HG03025 (cell line): ENCODE data around the gene CBLN3.

Experiments
- ATAC-seq: cut with Tn5 transposase; IDR thresholded peaks from one replicate; pipeline ENCODE4 v1.9.1; 2021; ENCODE audit warnings: mild to moderate bottlenecking, moderate library complexity; ENCODE audit not compliant: unreplicated experiment, low FRiP score

The CBLN3 gene

GRCh38 chr14:24426912-24427536 lies 2.4 kb downstream of the CBLN3 start:
- ATAC-seq, result no peak

GRCh38 chr14:24426150-24426911 lies 3.1 kb downstream of the CBLN3 start:
- no peak for ATAC-seq

- no peak for ATAC-seq
Observed at GRCh38 chr14:24425704-24426103, 3.8 kb downstream of the CBLN3 start.

- no peak for ATAC-seq
Observed at GRCh38 chr14:24422694-24423601, 6.5 kb downstream of the CBLN3 start.

- ATAC-seq, result no peak
Observed at GRCh38 chr14:24422261-24422660, 7.2 kb downstream of the CBLN3 start.

- ATAC-seq, result no peak
Observed at GRCh38 chr14:24418492-24418873, 11.0 kb downstream of the CBLN3 start.

- no peak for ATAC-seq
Observed at GRCh38 chr14:24417832-24418491, 11.5 kb downstream of the CBLN3 start.

- no peak for ATAC-seq
Observed at GRCh38 chr14:24416932-24417619, 12.4 kb downstream of the CBLN3 start.

GRCh38 chr14:24416254-24416931 lies 13.1 kb downstream of the CBLN3 start:
- ATAC-seq, result no peak

GRCh38 chr14:24415421-24416253 lies 13.8 kb downstream of the CBLN3 start:
- ATAC-seq, result no peak

- ATAC-seq, result no peak
Observed at GRCh38 chr14:24414732-24415420, 14.6 kb downstream of the CBLN3 start.

- ATAC-seq, result no peak
Observed at GRCh38 chr14:24414077-24414476, 15.4 kb downstream of the CBLN3 start.

- ATAC-seq, result no peak
Observed at GRCh38 chr14:24411443-24412389, 17.8 kb downstream of the CBLN3 start.

GRCh38 chr14:24409956-24410355 lies 19.5 kb downstream of the CBLN3 start:
- ATAC-seq, result no peak

GRCh38 chr14:24409192-24409591 lies 20.3 kb downstream of the CBLN3 start:
- ATAC-seq, result no peak

- ATAC-seq, result no peak
Observed at GRCh38 chr14:24408764-24409163, 20.7 kb downstream of the CBLN3 start.
